RCC 7860 (cell line): ENCODE results near the gene KCNQ4.

Experiments
- DNase-seq: peaks from one replicate; pipeline ENCODE4 v3.0.0-alpha.2; 2015; ENCODE audit warnings: low spot score
- FAIRE-seq: peaks from 2 replicates; lab custom pipeline; 2012; peaks lifted over from hg19 to GRCh38; lab: Jason Lieb, UNC

The KCNQ4 gene

DNA sequence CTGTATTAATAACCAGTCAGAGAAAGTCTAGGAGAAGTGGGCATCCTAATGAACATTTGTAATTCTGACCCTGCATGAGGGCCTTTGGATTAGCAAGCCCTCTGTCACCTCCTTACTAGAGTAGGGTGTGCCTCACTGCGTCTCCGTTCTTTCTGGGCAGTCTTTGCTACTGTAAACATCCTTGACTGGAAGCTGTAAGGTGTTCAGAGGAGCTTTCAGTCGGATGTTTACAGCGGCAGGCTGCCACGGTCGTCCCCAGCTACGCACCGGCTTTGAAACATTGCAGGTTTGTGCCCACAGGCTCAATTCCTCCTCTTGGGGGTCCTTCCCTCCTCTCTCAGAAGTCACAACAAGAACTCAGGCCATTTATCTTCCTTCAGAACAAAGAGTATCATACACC is 29.4 kb upstream of the KCNQ4 start:
- FAIRE-seq: no peak
- no peak for DNase-seq

DNA sequence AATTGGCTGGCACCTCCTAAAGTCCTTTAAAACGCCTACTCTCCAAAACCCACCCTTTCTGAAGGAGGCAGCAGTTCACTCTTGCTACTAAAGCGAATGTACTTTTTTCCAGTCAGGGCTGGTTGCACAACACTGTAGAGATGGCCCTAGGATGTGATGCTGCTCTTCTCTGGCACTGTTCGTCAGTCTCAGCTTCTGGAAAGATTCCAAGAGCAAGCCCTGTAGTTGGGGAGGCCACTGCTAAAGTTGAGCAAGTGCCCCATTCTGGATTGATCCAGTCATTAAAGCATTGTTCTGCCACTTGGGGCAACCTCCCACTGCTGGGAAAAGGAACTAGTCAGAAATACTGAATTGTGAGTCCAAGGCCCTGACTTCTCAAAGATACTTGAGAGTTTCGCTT is 28.5 kb upstream of the KCNQ4 start:
- no peak for FAIRE-seq

GRCh38 chr1:40756523-40756922 is 27.1 kb upstream of the KCNQ4 start:
- FAIRE-seq (no peak), DNase-seq (no peak)

More for the DNA sequence above, 28.5 kb upstream of the KCNQ4 start:
- DNase-seq: no peak

DNA sequence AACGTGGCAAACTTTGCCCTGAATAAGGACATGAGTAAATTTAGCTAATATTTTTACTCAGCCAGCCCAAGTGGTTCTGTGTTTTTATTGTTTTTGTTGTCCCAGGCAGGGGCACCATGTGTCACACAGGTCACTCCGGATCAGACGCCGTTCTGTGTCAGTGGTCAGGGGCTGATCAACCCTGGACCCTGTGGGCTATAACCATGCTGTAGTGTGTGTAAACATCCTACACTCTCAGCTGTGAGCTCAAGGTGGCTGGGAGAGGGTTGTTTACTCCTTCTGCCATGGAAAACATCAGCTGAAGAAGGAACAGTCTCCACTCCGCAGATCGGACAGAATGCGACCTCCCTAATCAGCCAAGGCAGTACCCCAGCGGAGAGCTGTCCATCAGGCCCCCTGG is 26.5 kb upstream of the KCNQ4 start:
- FAIRE-seq (no peak), DNase-seq (no peak)

DNA sequence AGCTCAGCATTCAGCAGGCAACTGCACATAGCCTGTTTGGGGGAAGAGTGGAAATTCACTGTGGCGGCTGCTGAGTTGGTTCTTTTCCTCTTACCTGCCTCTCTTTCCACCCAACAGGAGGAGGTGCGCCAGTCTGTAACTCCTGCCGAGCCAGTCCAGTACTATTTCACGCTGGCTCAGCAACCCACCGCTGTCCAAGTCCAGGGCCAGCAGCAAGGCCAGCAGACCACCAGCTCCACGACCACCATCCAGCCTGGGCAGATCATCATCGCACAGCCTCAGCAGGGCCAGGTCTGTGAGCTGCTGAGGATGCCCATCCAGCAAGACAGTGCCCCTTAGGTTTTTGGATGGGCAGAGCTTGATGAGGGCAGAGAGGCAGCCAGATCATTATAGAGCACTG is 25.6 kb upstream of the KCNQ4 start:
- no peak for FAIRE-seq
- no peak for DNase-seq

GRCh38 chr1:40758578-40759343 is 24.8 kb upstream of the KCNQ4 start:
- no peak for FAIRE-seq
- no peak for DNase-seq

DNA sequence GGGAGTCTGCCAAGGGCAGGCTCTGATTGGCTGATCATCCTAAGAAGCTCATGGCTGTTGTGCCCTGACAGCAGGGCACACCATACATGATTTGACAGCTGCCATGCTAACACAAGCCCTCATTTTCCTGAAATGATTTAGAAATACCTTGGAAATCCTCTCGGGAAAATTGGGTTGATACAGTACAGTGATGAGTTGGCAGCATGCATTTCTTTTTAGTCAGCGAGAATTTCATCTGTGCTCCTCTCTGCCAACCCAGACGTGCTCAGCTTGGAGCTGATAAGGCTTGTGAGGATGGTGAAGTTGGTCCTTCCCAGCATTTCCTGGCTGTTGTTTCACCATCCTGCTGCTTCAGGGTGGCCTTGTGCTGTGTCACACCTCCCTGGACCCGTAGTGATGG is 22.6 kb upstream of the KCNQ4 start:
- DNase-seq: no peak
- no peak for FAIRE-seq

DNA sequence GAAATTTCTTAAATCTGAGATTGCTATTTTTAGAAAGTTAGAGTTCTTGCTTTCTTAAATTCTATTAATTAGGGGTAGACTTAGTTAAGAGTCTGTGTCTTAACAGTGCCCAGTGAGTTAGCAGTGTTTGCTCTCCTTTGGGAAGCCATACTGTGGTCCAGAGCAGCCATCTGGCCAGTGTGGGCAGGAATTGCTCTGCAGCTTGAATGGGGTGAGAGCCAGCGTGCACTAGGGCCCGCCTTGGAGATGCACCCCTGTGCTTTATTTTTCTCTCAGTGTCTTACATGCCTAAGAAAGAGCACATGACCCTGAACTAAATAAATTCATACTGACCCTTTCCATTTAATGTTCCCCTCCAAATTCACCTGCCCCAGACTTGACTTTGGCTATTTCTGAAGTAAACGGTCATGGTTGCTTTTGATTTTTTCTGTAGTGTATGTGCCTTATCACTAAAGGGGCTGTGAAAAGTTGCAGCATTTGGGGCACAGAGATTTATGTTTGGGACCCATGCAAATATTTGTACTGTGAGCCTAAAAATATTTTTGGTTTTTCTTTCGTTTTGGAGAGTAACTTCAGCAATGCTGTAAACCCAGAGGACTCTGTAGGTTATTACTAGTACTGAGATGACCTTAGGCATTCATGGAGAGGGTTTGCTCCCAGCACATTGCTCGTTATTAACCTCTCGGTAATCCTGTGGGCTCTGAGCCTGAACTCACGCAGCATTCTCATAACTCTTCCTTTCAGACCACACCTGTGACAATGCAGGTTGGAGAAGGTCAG is 21.3 kb upstream of the KCNQ4 start:
- no peak for DNase-seq
- no peak for FAIRE-seq

DNA sequence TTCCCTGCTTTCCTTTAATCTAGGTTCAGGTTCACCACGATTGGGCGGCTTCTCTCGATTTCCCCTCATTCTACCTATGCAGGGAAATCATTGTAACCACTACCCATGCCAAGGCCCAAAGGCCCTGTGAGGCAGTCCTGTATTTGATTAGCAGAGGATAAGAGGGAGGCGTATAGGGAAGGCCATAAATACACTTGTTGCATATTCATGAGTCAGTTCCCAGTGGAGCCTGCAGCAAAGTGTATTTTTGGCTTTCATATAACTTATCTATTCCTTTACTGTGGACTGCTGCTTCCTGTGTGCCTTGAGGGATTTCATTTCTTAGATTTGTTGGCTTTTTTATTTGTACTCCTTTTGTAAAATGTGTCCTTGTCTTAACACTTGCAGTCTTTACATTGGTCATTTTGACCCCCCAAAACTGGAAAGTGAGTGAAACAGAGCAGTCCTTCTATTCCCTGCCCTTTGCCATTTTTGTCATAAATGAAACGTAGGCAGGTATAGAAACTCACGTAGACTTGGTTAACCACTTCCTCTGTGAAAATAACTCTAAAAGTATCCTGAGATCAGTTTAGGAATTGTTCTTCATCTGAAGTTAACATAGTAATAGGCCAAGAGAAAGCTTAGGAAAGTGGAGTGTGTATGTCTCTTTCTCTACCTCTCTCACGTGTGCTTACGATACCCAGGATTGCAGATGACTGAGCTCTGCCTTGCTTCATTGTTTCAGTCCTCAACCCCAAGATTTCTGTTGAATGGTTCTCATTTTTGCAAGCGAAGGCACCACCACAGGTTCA is 19.6 kb upstream of the KCNQ4 start:
- FAIRE-seq (no peak), DNase-seq (no peak)

- no peak for DNase-seq
- no peak for FAIRE-seq
These were observed 18.6 kb upstream of the KCNQ4 start for GRCh38 chr1:40764981-40765380.

DNA sequence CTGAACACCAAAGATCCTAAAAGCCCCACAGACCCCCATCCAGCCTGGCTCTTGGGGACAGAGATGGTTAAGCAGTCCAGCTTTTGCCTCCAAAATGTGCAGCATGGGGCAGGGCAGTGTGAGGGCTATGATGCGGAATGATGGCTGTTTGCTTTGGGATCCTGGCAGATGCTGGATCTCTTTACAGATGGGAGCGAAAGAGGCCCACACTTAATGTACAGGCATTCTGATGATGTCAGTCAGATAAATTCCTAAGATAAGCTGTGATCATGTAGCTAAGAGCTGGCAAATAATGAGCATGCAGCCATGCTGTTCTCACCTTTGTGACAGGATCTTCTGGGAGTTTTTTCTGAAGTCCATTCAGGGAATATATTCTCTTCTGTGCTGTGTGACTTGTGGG is 17.6 kb upstream of the KCNQ4 start:
- no peak for FAIRE-seq

GRCh38 chr1:40766560-40766959 is 17.0 kb upstream of the KCNQ4 start:
- no peak for FAIRE-seq

More for the DNA sequence above, 17.6 kb upstream of the KCNQ4 start:
- no peak for DNase-seq

GRCh38 chr1:40768146-40768990 is 15.2 kb upstream of the KCNQ4 start:
- no peak for DNase-seq
- no peak for FAIRE-seq

More at GRCh38 chr1:40766560-40766959, 17.0 kb upstream of the KCNQ4 start:
- DNase-seq: no peak

DNA sequence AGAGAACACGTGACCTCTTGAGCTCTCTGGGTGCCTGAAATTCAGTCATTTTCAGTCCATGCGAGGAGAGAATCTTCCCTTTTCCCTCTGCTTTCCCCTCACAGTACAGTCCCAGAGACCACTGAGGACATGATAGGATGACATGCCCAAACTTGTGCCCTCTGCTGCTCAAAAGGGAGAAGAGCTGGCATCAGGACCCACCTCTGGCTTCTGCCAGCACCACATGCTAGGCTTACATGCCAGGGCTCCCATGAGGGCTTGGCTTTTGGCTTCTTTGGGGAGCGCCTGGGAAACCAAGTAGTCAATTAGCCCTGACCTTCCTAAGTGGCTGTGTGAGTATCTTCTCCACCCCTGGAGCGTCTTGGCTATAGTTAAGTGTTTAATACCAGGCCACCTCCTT is 13.8 kb upstream of the KCNQ4 start:
- FAIRE-seq (no peak), DNase-seq (no peak)

DNA sequence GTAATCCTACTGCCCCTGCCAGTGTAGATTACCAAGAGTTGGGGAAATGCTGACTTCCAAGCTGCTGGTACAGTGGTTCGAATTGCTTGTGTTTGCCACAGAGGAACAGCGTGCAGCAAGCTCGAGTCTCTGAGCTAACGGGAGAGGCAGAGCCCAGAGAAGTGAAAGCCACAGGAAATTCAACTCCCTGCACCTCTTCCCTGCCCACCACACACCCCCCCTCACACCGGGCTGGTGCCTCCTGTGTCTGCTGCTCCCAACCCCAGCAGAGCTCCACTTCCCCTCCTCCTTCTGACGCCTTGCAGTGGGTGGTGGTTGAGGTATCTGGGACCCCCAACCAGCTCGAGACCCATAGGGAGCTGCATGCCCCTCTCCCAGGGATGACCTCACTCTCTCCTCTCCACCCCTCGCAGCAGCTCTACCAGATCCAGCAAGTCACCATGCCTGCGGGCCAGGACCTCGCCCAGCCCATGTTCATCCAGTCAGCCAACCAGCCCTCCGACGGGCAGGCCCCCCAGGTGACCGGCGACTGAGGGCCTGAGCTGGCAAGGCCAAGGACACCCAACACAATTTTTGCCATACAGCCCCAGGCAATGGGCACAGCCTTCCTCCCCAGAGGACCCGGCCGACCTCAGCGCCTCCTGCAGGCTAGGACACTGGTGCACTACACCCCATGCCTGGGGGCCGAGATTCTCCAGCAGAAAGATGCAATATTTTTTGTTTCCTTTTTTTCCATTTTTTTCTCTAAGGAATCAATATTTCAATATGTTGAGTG is 13.1 kb upstream of the KCNQ4 start:
- no peak for FAIRE-seq
- DNase-seq: no peak

DNA sequence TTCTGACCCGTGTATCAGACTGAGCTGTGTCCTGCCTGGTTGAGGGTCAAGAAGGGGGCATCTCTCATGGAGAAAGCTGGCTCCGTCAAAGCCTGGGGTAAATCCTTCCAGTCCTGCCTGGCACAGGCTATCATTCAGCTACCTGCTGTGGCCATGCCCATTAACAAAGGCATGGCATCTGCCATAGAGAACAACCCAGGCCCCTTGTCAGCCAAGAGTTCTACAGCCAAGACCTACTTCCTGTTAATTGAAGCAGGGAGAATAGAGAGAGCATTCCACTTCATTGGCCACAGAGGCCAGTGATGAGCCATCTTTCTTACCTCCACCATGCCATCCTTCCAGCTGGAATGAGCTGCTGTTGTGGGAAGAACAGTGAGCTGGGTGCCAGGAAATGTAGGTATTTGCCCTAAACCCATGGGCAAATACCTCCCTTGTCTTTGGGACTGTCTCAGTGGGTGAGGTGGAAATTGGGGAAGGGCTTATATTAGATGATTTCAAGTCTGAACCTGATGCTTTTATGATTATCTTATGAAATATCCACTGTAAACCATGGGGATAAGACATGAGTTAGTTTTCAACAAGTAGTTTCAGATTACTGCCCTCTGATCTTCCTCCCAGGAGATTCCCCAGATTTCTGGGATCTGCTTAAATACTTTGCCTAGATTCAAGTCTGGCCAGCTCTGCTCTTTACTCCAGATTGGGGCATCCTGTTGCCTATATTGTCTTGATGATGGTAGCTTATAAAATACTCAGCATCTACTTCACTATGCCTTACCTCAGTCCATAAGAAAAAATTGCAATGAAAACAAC is 11.2 kb upstream of the KCNQ4 start:
- DNase-seq: no peak
- FAIRE-seq: no peak

- DNase-seq (no peak), FAIRE-seq (no peak)
These were observed 9.8 kb upstream of the KCNQ4 start for GRCh38 chr1:40773748-40774265.

- FAIRE-seq: no peak
- DNase-seq: no peak
These were observed 9.2 kb upstream of the KCNQ4 start for GRCh38 chr1:40774266-40774998.
